NCI-H1694 treated with DMSO at 0.1 percent for 48 hours (cell line): Measurements from ENCODE around the gene PPP2R3A.

Source experiments
- DNase-seq: peaks from one replicate; lab custom pipeline; 2025; lab: John Stamatoyannopoulos, UW

The PPP2R3A gene

DNA sequence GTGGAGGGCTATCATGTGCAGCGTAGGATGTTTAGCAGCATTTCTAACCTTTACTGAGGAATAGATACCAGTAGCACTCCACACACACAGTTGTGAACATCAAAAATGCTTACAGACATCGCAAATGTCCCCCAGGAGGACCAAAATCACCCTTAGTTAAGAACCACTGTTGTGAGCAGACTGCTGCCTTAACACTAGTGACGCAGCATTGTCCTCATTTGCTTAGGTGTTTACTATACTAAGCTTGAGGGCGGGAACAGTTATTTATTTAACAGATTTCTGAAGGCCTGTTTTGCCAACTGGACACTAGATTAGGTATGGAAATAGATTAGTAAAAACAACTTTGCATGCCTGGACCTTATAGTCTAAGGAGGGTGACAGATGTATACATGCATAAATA, 2.3 kb downstream of the PPP2R3A start:
- no peak for DNase-seq

DNA sequence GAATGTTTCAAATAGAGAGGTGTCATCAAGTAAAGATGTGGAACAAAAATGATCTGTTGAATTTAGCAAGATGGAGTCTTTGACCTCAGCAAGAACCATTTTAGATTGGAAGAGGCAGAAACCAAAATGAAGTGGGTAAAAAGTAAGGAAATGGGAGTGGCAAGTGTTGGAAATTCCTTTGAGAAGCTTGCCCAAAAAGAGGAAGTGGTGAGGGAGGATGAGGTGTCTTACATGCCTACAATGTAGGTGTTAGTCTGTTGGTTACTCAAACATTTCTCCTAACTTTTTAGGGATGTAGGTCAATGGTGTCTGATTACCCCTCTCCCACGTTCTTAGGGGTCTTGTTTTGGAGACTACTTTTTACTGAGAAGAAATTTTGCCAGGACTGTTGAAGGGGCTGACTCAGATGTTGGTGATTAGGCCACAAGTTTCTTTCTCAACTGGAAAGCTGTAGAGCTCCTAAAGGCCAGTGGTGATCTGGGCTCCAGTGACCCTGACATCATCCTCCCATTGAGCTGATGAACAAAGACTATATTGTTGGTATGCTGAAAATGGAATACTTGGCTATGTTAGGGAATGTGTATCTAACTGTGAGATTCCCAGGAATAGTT, 5.1 kb downstream of the PPP2R3A start:
- no peak for DNase-seq

DNA sequence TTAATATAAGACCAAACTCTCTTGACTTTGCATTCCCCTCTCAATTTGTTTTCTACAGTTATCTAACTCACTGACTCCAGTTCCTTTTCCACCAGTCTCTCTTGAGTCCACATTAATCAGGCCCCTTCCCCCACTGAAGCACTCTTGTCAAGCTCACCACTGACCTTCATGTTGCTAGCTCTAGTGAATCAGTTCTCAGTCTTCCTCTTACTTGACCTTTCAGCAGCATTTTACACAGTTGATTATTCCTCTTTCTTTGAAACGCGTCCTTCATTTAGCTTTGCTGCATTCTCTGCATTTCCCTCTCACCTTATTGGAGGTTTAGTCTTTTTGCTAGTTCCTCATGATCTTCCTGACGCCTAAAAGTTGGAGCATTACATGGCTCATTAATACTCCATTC, 8.3 kb downstream of the PPP2R3A start:
- DNase-seq: no peak

DNA sequence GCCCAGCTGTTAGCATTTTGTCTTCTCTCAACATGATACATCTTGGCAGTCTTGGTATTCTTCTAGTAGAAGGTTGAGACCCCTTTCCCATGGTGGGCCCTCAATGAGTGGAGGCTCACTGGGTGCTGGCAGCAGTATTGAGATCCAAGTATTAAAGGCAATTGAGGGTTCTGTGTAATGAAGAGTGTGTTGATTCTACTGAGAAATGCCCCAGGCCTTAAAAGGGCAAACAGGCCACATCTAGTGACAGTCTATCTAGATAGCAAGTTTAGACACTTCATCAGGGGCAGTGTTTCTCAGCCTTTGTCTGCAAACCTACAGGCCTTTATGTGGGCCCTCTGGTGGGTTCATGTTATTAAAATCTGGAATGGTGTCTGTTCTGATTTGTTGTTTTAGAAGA, 9.5 kb downstream of the PPP2R3A start:
- no peak for DNase-seq

DNA sequence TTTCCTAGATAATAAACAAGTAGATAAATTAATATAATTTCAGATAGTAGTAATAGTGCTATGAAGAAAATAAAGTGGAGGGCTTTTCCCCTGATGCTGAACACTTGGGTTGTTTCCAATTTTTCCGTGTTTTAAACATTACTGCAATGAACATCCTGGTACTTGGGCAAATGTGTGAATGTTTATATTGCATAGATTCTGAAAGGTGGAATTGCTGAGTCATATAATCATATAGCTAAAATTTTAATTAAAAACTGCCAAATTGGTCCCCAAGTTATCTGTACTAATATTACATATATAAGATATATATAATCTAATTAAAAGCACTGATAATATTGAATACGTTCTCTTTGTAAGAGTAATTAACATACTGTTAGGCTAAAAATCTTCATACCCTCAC, 10.0 kb downstream of the PPP2R3A start:
- DNase-seq: no peak

DNA sequence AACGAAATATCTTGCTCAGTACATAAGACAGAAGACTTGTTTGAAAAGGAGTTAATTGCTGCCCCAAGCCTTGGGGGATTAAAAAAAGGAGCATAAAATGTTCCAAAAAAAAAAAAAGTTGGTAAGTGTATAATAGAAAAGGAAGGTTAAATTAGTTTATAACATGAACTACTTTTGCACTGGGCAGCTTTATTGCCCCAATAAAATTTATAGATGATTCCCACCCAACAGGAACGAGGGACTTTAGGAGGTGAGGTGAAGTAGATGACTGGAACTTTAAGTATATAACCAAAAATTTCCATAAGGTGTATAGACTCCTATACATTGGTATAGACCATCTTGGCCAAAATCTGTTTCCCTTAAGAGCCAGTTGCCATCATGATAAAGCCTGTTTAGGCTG, 14.8 kb downstream of the PPP2R3A start:
- DNase-seq: no peak

DNA sequence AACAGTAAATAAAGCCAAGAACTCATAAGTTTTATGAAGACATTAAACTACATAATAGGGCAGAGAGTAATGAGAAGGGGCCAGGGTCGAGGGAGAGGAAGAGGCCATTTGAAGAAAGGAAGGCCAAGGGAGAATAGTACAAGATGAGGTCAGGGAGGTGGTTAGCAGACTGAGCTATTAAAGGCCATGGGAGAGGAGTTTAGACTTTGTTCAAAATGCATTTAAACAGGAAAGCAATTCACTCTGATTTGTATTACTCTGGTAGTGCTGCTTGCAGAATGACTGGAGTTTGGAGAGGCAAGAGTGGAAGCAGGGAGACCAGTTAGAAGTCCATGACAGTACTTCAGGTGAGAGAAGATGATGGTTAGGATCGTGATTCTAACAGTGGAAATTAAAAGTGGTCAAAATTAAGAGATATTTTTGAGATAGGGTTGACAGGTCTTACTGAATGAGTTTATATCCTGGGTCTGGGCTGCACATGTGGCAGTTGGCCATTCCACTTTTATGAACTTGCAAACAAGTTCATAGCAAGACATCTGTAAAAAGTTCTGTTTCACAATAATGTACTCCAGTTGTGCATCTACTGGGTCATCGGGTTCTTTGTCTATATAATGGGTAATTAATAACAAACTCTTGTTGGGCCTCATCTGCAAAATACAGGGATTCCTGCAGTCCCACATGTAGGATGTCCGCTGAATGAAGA, 16.3 kb downstream of the PPP2R3A start:
- DNase-seq: no peak

DNA sequence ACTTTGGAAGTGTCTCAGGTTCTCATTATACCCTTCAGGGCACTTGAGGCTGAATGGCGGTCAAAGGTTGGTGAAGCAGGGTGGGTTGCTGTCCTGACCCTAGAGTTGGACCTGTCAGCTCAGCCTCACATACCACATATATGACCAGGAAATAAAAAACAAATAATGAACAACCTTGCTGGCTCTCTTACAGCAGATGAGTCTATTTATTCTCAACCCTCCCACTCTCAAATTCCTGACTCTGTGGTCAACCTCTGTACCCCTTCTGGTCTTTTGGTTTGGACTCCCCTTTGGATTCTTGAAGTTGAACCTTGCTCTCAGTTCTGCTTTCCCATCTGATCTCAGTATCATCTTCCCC, 16.9 kb downstream of the PPP2R3A start:
- no peak for DNase-seq

DNA sequence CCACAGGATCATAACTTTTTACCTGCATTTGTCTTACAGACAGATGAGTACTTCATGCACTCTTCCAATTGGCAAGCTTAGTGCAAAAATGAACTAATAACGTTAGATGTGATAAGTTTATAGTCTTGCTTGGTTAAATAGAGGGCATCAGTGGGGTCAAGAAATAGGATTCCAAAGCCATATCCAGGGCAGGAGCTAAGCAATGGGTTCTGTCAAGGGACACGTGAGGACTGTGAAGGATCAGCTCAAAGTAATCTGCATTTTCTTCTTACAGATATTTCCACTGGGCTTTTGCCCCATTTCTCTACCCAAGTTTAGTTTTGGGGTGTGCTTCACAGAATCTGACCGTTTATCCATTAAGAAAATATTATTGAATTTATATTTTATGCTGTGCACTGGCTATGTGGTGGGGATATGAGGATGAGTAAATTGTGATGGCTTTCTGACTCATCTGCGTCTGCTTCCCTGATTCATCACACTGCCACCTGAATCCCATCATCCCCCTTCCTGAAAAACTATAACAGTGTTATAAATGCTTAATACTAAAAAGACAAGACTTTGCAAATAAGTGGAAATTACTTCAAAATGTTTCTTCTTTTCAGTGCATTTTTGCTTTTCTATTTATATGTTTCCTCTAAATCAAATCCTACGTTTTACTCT, 17.5 kb downstream of the PPP2R3A start:
- DNase-seq: no peak

DNA sequence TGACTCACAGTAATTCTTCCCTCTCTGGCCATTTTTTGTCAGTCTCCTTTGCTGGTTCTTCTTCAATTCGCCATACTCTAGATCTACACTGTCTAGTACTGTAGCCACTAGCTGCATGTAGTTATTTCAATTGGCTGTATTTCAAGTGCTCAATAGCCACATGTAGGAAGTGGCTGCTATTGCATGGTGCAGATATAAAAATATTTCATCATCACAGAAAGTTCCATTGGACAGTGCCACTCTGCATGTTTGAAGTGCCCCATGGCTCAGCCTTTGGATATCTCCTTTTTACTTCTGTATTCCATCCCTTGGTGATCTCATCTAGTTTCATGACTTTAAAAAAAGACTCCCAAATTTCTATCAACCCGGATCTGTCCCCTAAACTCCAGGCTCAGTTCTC, 22.1 kb downstream of the PPP2R3A start:
- no peak for DNase-seq

DNA sequence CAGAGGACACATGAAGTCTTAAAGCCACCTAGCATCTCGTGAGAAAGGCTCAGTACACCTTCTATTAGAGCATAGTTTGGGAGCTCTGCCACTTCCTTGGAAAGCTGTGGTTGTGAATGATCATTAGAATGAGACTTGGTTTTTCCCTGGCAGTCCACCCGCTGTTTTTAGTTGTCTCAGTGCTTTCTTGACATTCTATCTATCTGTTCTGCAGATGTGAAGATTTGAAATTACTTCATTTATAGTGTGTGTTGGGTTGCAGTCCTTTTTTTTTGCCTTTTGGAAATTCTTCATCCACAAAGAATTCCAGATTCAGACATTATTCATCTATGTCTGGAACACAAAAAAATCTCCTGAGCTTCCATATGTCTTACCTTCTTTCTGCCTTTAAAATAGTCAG, 23.7 kb downstream of the PPP2R3A start:
- DNase-seq: no peak

DNA sequence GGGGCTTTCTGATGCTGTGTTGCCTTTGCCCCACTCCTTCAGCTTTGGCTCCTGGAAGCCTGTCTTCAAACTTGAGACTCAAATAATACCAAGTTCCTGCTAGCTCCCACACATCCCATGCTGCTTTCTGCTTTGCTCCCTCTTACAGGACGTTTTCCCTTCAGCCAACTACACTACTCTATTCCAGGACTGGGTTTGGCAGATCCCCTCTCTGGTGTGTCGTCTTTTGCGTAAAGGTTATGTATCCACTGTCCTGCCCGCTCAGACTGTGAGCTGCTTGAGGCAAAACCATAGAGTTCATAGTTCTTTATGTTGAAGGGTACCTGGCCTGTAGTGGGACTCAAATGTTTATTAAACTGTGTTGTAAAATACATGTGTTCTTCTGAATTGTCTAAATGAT, 25.4 kb downstream of the PPP2R3A start:
- DNase-seq: no peak

DNA sequence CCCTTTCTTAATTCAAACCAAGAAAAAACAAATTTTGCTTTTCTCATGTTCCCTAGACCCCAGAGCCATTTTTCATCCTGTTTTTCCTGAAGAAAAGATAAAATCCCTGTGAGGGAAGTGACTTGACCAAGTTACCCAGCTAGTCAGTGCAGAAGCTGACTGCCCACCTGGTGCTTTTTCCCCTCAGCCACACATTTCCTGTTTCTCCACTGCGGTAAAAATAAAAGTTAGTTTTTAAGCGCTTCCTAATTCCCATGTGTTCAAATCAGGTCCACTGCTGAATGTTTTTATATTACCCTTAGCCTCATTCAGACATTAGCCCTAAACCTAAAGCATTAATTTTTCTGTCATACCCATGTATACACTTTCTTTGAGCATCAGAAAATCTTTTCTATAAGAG, 26.1 kb downstream of the PPP2R3A start:
- DNase-seq: no peak

DNA sequence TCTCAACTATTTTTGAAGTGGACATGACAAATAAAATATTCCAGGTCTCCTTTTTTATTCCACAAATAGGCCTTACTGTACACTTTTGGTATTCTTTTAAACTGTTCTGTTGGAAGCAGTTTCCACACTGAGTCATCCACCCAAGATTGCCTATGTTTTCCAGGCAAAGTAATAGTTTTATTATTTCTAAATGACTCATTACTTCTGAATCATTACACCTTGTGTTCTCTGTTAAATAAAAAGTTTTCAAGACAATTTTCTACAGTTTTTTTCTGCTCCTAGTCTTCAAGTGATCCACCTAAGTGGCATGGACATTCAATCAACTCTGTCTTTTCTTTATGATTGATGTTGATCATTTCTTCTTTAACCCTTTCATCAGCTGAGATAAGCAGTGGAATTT, 26.5 kb downstream of the PPP2R3A start:
- no peak for DNase-seq

DNA sequence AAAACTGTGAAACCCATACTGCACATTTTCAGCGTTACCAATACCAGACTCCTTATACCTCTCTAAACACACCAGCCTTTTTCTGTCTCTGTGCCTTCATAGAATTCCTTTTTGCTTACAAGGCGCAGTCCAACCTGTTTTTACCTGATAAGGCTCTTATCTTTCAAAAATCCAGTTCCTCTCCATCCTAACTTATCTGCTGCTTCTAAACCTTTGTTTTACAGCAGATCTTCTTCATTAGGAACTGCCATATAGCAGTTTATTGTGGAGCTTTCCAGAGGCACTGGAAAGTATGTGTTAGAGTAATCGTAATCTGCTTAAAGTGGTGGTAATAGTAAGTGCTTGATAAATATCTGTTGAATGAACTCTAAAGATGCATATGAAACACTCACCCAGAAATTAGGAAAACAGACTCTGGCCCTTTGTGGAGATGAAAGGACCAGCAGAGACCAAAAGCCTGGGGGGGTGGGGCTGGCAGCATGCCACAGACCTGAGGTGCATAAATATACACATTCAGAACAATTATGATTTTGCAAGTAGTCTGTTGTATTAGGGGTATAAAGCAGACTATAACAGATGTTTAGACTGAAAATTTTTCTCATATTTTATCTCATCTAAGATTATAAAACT, 29.3 kb downstream of the PPP2R3A start:
- no peak for DNase-seq

DNA sequence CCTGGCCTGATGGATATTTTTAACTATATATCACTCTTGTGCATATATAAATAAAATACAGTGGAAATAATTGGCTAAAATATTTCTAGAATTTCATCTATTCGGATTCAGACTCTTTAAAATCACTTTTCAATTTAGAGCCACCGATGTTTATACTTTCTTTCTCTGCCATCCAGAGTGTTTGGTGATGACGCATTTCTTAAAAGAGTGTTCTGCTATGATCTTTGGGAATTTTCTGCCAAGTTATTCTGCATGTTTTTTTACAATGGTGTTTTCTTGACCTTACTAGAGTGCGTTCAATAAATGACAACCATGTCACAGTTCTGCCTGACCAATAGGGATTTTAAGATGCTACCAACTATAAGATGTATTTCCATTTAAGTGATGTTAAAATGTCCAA, 30.2 kb downstream of the PPP2R3A start:
- no peak for DNase-seq

DNA sequence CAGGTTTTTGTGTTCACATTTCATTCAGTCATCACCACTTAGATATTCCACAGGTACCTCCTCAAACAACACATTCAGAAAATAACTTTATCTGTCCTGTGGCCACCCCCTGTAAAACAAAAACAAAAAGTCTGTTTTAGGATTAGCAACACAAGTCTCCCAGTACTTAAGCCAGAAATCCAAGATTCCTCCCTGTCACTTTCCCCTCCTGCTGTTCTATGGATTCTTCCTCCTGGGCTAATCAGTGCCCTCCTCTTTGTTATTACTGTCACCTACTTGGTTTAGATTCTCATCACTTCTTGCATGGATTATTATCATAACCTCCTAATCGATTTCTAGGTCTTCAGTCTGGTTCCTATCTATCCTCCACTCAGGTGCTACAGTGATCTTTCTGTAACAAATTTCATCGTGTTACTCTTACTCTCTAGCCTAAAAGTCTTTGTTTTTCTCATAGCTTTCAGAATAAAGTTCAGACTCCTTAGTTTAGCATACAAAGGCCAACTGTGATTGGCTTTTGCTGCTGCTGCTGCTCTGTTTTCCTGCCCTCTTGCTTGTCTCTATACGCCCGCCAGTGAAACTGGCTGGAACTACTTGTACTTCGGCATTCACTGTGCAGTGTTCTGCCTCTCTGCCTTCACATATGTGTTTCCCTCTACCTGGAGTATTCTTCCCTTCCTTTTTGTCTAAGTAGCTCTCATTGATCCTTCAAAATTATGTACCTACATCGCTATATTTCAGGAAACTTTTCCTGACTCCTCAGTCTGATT, 32.2 kb downstream of the PPP2R3A start:
- DNase-seq: no peak

DNA sequence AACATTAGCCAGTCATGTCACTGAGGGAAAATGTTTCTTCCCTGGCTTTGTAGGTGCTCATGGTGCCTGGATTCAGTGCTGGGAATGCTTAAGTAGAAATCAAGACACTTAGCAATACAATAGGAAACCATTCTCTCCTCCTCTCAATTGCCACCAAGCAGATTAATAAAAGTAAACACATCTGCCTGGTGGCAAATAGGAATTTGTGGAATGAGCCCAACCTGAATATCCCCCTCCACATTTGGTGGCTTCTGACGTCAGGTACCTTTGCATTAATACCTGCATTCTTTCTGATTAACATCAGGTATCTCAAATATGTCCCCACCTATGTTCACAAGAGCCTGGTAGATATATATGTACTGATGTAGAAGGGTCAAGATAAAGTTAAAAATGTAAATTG, 42.7 kb downstream of the PPP2R3A start:
- no peak for DNase-seq

DNA sequence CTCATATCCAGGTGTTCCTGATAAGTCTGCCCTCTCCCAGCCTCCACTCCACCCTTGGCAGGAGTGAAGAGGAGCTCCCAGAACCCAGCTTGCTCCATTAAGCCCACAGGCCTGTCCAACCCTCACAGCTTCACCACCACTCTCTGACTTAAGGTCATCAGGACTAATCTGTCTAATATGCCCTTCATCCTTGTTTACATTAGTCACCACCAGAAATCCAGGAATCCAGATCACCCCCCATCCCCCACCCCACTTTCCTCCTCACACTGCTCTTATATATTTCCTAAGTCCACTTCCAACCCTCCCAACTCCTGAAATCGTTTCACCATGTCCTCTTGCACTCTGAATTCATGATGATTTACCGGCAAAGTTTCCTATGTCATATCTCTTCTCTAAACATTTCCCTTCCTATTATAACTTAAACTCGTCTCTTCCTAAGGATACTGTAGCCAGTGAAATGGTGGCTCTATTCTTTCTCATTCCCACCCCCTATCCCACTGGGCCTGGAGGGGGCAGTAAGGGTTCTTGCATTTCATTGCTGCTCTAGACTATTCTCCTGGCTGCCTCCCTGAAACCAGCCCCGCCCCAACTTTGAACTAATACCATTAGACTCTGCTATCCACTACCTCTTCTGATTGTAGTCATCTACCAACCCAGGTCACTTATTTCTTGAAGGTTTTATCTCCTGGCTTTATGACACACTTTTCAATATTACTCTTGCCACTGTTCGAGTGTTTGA, 43.4 kb downstream of the PPP2R3A start:
- no peak for DNase-seq

DNA sequence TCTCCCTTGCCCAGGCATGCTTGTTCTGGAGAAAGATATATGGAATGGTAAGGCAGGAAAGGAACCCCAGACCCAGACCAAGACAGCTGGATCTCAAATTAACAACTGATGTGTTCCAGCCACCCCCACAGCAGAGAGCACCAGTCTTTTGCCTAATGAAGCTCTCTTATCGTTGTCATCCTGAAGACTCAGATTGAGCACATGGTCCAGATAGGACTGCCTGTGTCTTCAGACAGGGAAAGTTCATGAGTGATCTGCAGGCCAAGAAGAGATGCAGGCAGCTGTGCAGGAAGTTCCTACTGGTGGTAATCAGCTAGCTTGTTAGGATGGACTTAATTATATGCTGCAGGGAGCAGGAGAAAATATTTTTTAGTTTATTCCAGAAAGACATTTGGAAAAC, 53.3 kb downstream of the PPP2R3A start:
- DNase-seq: no peak

DNA sequence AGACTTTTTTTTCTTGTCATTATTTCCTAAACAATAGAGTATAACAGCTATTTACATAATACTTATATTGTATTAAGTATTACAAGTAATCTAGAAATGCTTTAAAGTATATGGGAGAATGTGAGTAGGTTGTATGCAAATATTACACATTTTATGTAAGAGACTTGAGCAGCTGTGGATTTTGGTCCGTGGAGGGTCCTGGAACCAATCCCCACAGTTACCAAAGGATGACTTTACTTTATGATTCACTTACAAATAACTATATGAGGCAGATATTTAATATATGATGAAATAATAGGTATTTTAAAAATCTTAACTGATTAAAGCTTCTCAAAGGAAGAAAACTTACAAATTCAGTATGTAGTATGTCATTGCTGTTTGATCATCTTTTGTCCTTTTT, 56.3 kb downstream of the PPP2R3A start:
- no peak for DNase-seq
